H1 (cell line): Measurements from ENCODE around the gene PIGV. TPM values are rescaled to one million over a fixed set of nuclear protein-coding genes. Genes with fewer than 3 reads are reported as not detected.

Experiments
- CTCF ChIA-PET: fragments of 300-600 bp; sonication (Branson Sonifier 250); formaldehyde crosslinking; loops from one replicate; lab custom pipeline; 2021; ENCODE audit not compliant: partially characterized antibody; lab: Charles Lee
- POLR2A ChIA-PET: fragments of 300-600 bp; sonication (Branson Sonifier 250); formaldehyde crosslinking; loops from one replicate; lab custom pipeline; 2021; ENCODE audit warnings: inconsistent platforms; ENCODE audit not compliant: partially characterized antibody; lab: Charles Lee
- DNase-seq, 2 experiments: peaks; one replicate each; pipeline versions ENCODE4 v3.0.0 to v3.0.0-alpha.2; 2010 to 2022; ENCODE audit warnings: low spot score in 2 of 2, low read depth in 1 of 2, mixed read lengths in 1 of 2
- FAIRE-seq: peaks from 2 replicates; lab custom pipeline; 2011; peaks lifted over from hg19 to GRCh38; lab: Jason Lieb, UNC
- H2AFZ ChIP-seq: 2 replicates; pipeline ENCODE4 v1.8.1; 2012; ENCODE audit warnings: low read length, inconsistent platforms
- H2AK5ac ChIP-seq: 2 replicates; pipeline ENCODE4 v1.6.1; 2013; ENCODE audit warnings: low read depth, low read length
- H2BK120ac ChIP-seq: replicated peaks from 2 replicates; pipeline ENCODE3; 2013; ENCODE audit warnings: low read depth, low read length, inconsistent platforms
- H2BK12ac ChIP-seq: 2 replicates; pipeline ENCODE4 v1.6.1; 2013; ENCODE audit warnings: low read depth, low read length
- H2BK15ac ChIP-seq: 2 replicates; pipeline ENCODE4 v1.6.1; 2013; ENCODE audit warnings: low read length
- H2BK20ac ChIP-seq: 2 replicates; pipeline ENCODE4 v1.6.1; 2013; ENCODE audit warnings: low read length
- H2BK5ac ChIP-seq: 2 replicates; pipeline ENCODE4 v1.6.1; 2013; ENCODE audit warnings: low read depth, low read length
- H3K14ac ChIP-seq: 2 replicates; pipeline ENCODE4 v1.6.1; 2013; ENCODE audit warnings: inconsistent platforms; ENCODE audit not compliant: insufficient read length
- H3K18ac ChIP-seq: 2 replicates; pipeline ENCODE4 v1.6.1; 2013; ENCODE audit warnings: low read length; ENCODE audit errors: extremely low read depth
- H3K23ac ChIP-seq: 2 replicates; pipeline ENCODE4 v1.6.1; 2013; ENCODE audit warnings: inconsistent platforms; ENCODE audit not compliant: insufficient read length
- H3K23me2 ChIP-seq: 2 replicates; pipeline ENCODE4 v1.6.1; 2013; ENCODE audit warnings: low read depth, low read length
- H3K27ac ChIP-seq: 2 replicates; pipeline ENCODE4 v1.6.1; 2011; ENCODE audit warnings: low read depth, low read length, inconsistent platforms
- H3K27me3 ChIP-seq, 4 experiments: replicated peaks in 1 of 4; 1 replicate in 1 of 4; 2 replicates in 3 of 4; pipeline versions ENCODE4 v1.6.1 to v1.8.1; 2011 to 2013; ENCODE audit warnings: low read length in 3 of 4, mild to moderate bottlenecking in 3 of 4, inconsistent platforms in 2 of 4, mixed read lengths in 2 of 4, moderate library complexity in 1 of 4; ENCODE audit not compliant: control insufficient read depth in 3 of 4, insufficient read depth in 3 of 4; ENCODE audit errors: extremely low read depth in 1 of 4
- H3K36me3 ChIP-seq, 4 experiments: 2 replicates each; pipeline versions ENCODE4 v1.6.1 to v1.8.1; 2011 to 2013; ENCODE audit warnings: mild to moderate bottlenecking in 4 of 4, low read length in 3 of 4, moderate library complexity in 2 of 4, control low read depth in 1 of 4, inconsistent platforms in 1 of 4; ENCODE audit not compliant: insufficient read depth in 4 of 4, control insufficient read depth in 2 of 4
- H3K4ac ChIP-seq: replicated peaks from 2 replicates; pipeline ENCODE3; 2013; ENCODE audit warnings: low read length, low read depth, mixed read lengths, inconsistent platforms; ENCODE audit not compliant: insufficient read length
- H3K4me1 ChIP-seq, 4 experiments: replicated peaks in 1 of 4; 1 replicate in 1 of 4; 2 replicates in 3 of 4; pipeline versions ENCODE4 v1.6.1 to v1.8.1; 2011 to 2013; ENCODE audit warnings: low read length in 3 of 4, inconsistent platforms in 2 of 4, mixed read lengths in 1 of 4; ENCODE audit not compliant: insufficient read depth in 4 of 4, control insufficient read depth in 3 of 4
- H3K4me2 ChIP-seq, 2 experiments: 2 replicates each; pipeline versions ENCODE4 v1.6.1 to v1.8.1; 2011 to 2013; ENCODE audit warnings: low read depth in 2 of 2, low read length in 2 of 2, control low read depth in 1 of 2, inconsistent platforms in 1 of 2, mild to moderate bottlenecking in 1 of 2; ENCODE audit not compliant: insufficient read depth in 1 of 2
- H3K4me3 ChIP-seq, 4 experiments: fragments of 200-600, 300-600 bp in 1 of 4; sonication (generic), shearing (Covaris generic), sonication (Bioruptor Twin) in 1 of 4; 2 replicates each; pipeline versions ENCODE4 v1.5.1 to v1.8.1; 2011 to 2016; ENCODE audit warnings: low read length in 4 of 4, low read depth in 3 of 4, control low read depth in 2 of 4, inconsistent platforms in 2 of 4, mild to moderate bottlenecking in 2 of 4, mixed read lengths in 1 of 4, moderate library complexity in 1 of 4; ENCODE audit not compliant: insufficient read depth in 2 of 4; ENCODE audit errors: extremely low read depth in 1 of 4
- H3K56ac ChIP-seq: replicated peaks from 2 replicates; pipeline ENCODE3; 2013; ENCODE audit warnings: low read depth, mild to moderate bottlenecking, mixed read lengths, low read length, inconsistent platforms; ENCODE audit not compliant: insufficient read length
- H3K79me1 ChIP-seq: 2 replicates; pipeline ENCODE4 v1.6.1; 2013; ENCODE audit warnings: low read depth, low read length, control low read depth
- H3K79me2 ChIP-seq, 2 experiments: 2 replicates each; pipeline versions ENCODE4 v1.6.1 to v1.8.1; 2012 to 2013; ENCODE audit warnings: low read length in 2 of 2, mild to moderate bottlenecking in 2 of 2, inconsistent platforms in 1 of 2; ENCODE audit not compliant: insufficient read depth in 2 of 2, control insufficient read depth in 1 of 2
- H3K9ac ChIP-seq, 4 experiments: replicated peaks in 1 of 4; 1 replicate in 1 of 4; 2 replicates in 3 of 4; pipeline versions ENCODE4 v1.6.1 to v1.8.1; 2011 to 2013; ENCODE audit warnings: low read depth in 3 of 4, low read length in 3 of 4, control low read depth in 2 of 4, mild to moderate bottlenecking in 2 of 4, moderate library complexity in 2 of 4, inconsistent platforms in 1 of 4; ENCODE audit errors: extremely low read depth in 1 of 4
- H3K9me3 ChIP-seq, 2 experiments: 2 replicates each; pipeline versions ENCODE4 v1.6.1 to v1.8.1; 2012 to 2013; ENCODE audit warnings: mild to moderate bottlenecking in 2 of 2, moderate library complexity in 2 of 2, control low read depth in 1 of 2, inconsistent platforms in 1 of 2, low read depth in 1 of 2, low read length in 1 of 2, mixed read lengths in 1 of 2; ENCODE audit not compliant: insufficient read depth in 2 of 2
- H4K20me1 ChIP-seq, 2 experiments: replicated peaks in 1 of 2; 2 replicates each; pipeline versions ENCODE3 to v1.8.1; 2011 to 2013; ENCODE audit warnings: inconsistent platforms in 2 of 2, low read length in 2 of 2, mild to moderate bottlenecking in 1 of 2; ENCODE audit not compliant: insufficient read depth in 2 of 2, control insufficient read depth in 1 of 2
- H4K5ac ChIP-seq: 2 replicates; pipeline ENCODE4 v1.6.1; 2013; ENCODE audit warnings: low read length, low read depth, mixed read lengths, inconsistent platforms; ENCODE audit not compliant: insufficient read length
- H4K8ac ChIP-seq: 2 replicates; pipeline ENCODE4 v1.8.0; 2013; ENCODE audit warnings: mild to moderate bottlenecking, moderate library complexity, low read length, inconsistent platforms; ENCODE audit not compliant: insufficient read depth; ENCODE audit errors: extremely low read depth
- H4K91ac ChIP-seq: replicated peaks from 2 replicates; pipeline ENCODE3; 2013; ENCODE audit warnings: low read length, mixed read lengths, inconsistent platforms; ENCODE audit not compliant: insufficient read length
- RAD21 ChIP-seq, 2 experiments: IDR thresholded peaks in 1 of 2; conservative IDR thresholded peaks in 1 of 2; 2 replicates each; pipeline ENCODE4 v1.6.1; 2011; ENCODE audit warnings: low read depth in 2 of 2, low read length in 2 of 2, improper control_type of control experiment in 1 of 2, inconsistent platforms in 1 of 2, mild to moderate bottlenecking in 1 of 2, moderate library complexity in 1 of 2
- YY1 ChIP-seq: IDR thresholded peaks from 2 replicates; pipeline ENCODE4 v1.6.1; 2011; ENCODE audit warnings: low read depth, mild to moderate bottlenecking, low read length
- whole genome bisulfite sequencing, 2 experiments: shearing (Covaris generic) in 1 of 2; methylation state at CpG; one replicate each; pipeline versions ENCODE4 v1.1.6 to v1.1.7; 2013 to 2015; ENCODE audit warnings: low lambda C conversion rate in 2 of 2, mixed read lengths in 2 of 2, inconsistent platforms in 1 of 2, low coverage in 1 of 2, missing lambda C conversion rate in 1 of 2; ENCODE audit not compliant: insufficient replicate concordance in 2 of 2, insufficient coverage in 1 of 2, insufficient read length in 1 of 2; ENCODE audit errors: extremely low coverage in 1 of 2, missing lambda C conversion rate in 1 of 2; 5-methylcytosine and 5-hydroxymethylcytosine counted together
- polyA plus RNA-seq, 7 experiments: library from polyadenylated mRNA; depleted of rRNA in 3 of 7; stranded (reverse) in 5 of 7; unstranded in 2 of 7; fragments of >200 nt in 5 of 7; fragments of 200-250 nt in 2 of 7; gene quantifications; 1 replicate in 5 of 7; 2 replicates in 1 of 7; 4 replicates in 1 of 7; pipeline versions ENCODE4 v1.2.1 to v1.2.3, GENCODE V29; 2011 to 2013; ENCODE audit warnings: missing spikeins in 2 of 7, mixed read lengths in 2 of 7
- total RNA-seq: library from RNA; stranded (reverse); fragmentation: NEBNext Ultra II Directional; extraction: Animal tissue kit (Norgen Biotek cat#: 25700); gene quantifications from 2 replicates; pipeline ENCODE4 v1.2.1, GENCODE V29; 2021

PIGV gene
- total and polyA plus RNA-seq, 2 of the 8 experiments (the other 6 are each of a cell fraction or from before 2014, with no cell fraction given), result 8.5 to 20.9 TPM

DNA sequence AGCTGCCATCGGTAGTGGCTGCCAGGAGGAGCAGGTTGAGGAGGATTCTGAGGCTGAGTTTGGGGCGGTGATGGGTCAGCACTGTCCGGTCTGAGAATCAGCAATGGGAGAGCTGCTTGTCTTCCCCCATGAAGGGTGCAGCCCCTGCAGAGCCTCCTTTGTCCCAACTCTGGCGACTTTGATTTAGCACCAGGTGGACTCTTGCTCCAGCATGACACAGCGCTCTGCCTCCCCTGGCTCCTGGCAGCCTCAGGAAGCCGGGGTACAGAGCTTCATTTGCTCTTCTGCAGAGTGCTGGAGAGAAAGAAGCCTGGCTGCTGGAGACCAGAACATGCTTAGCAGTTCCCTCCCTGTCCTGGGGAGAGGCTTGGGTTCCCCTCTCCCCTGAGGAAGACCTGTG, 52.0 kb downstream of the PIGV start:
- no peak overlapping the region for H2AFZ ChIP-seq
- no peaks in the 10 kb centered on the region for H3K27me3 ChIP-seq
- H2BK120ac ChIP-seq, result no peak overlapping the region
- H4K20me1 ChIP-seq, result peaks cover 0 to 3% of the 10 kb centered on the region in 2 experiments
- H3K79me2 ChIP-seq, result no peaks in the 10 kb centered on the region
- no peak overlapping the region; the same call in 1 of the 2 replicates for H3K27ac ChIP-seq
- no peak overlapping the region for H3K4me2 ChIP-seq
- no peak overlapping the region for H4K91ac ChIP-seq
- H3K36me3 ChIP-seq, result peaks cover 0 to 4% (median 2%) of the 10 kb centered on the region in 4 experiments; a peak in 6 of 8 replicates
- FAIRE-seq, result no peak
- H2BK15ac ChIP-seq, result no peak overlapping the region
- H2BK12ac ChIP-seq, result no peak overlapping the region
- no peak overlapping the region for H2BK20ac ChIP-seq
- no peaks in the 10 kb centered on the region for H3K9me3 ChIP-seq
- H3K4me3 ChIP-seq, result no peak overlapping the region
- no peak overlapping the region for H3K56ac ChIP-seq
- H3K14ac ChIP-seq, result no peak overlapping the region
- H3K79me1 ChIP-seq, result no peaks in the 10 kb centered on the region
- TF ChIP-seq RAD21 (IDR thresholded peaks at IDR 0.05 in 1 of 2, conservative IDR thresholded peaks at IDR 0.05 in 1 of 2; ENCODE audit: low read depth in 2 of 2, low read length in 2 of 2) (no peak), YY1 (no peak)
- H2AK5ac ChIP-seq, result no peak overlapping the region
- POLR2A ChIA-PET, result interaction anchor here (1.1 kb wide), 1 partner anchor 47 kb away, joined by 3 read pairs; no protein-coding TSS in a partner anchor
- H3K4me1 ChIP-seq, result no peaks in the 10 kb centered on the region
- WGBS, 2 experiments, result 92% methylated on average over 6 of the region's 6 CpGs; no CpG with 5 or more reads in 1 of the 2 experiments
- no peak overlapping the region for H3K9ac ChIP-seq
- H4K5ac ChIP-seq, result no peak overlapping the region
- no peak overlapping the region for H3K18ac ChIP-seq
- no peak overlapping the region for H3K23ac ChIP-seq
- H3K4ac ChIP-seq, result no peak overlapping the region
- DNase-seq, result no peak
- no peak overlapping the region for H4K8ac ChIP-seq
- no peak overlapping the region for H2BK5ac ChIP-seq
- CTCF ChIA-PET, result interaction anchor here (0.6 to 12.8 kb wide), 6 partner anchors 15 to 289 kb away, joined by 3 to 125 read pairs (median 4); partner anchors contain the start of gene SFN
- H3K23me2 ChIP-seq, result no peaks in the 10 kb centered on the region
